ENCODE results near the gene PLEKHG4. TPM values are rescaled to one million over a fixed set of nuclear protein-coding genes. Genes with fewer than 3 reads are reported as not detected.

Gene PLEKHG4
- total and polyA plus RNA-seq, 9 donors = 5.1 to 38.6 (median 27.6) TPM

DNA sequence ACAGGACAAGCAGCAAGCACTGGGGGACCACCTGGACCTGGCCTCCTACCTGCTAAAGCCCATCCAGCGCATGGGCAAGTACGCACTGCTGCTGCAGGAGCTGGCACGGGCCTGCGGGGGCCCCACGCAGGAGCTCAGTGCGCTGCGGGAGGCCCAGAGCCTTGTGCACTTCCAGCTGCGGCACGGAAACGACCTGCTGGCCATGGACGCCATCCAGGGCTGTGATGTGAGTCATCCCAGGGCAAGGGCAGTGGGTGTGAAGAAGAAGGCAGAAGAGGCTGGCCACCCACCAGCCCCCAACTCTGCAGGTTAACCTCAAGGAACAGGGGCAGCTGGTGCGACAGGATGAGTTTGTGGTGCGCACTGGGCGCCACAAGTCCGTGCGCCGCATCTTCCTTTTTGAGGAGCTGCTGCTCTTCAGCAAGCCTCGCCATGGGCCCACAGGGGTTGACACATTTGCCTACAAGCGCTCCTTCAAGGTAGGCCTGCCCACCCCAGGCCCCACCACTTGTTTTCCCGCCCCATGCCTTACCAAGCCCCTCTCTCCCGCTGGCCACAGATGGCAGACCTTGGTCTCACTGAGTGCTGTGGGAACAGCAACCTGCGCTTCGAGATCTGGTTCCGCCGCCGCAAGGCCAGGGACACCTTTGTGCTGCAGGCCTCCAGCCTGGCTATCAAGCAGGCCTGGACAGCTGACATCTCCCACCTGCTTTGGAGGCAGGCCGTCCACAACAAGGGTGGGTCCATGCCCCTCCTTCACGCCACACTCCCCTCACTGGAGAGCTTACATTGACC, 7.3 kb downstream of the PLEKHG4 start:
- H3K9me3 ChIP-seq = no peaks in the 10 kb centered on the region
- WGBS, 3 donors = 72 to 74% (median 73%) methylated on average over 28 of the region's 28 CpGs
- no peak overlapping the region for H3K27ac ChIP-seq
- peak in 1 of 5 donors; percentile 50 for DNase-seq
- no peaks in the 10 kb centered on the region for H3K4me1 ChIP-seq (ENCODE audit: insufficient read depth)
- TF ChIP-seq POLR2A (IDR thresholded peaks at IDR 0.05) (no peak), EP300 (IDR thresholded peaks at IDR 0.05) (no peak), CTCF (IDR thresholded peaks at IDR 0.05) (no peak)
- intact Hi-C loops (cut with DNase I) = loop anchor here in 2 of 4 donors (10.0 kb wide), 2 partner anchors 108 to 178 kb away; partner anchors contain the start of gene TPPP3 (in 1 of the 2)
- H3K36me3 ChIP-seq = no peaks in the 10 kb centered on the region
- H3K4me3 ChIP-seq = no peak overlapping the region
- no peaks in the 10 kb centered on the region for H3K27me3 ChIP-seq

DNA sequence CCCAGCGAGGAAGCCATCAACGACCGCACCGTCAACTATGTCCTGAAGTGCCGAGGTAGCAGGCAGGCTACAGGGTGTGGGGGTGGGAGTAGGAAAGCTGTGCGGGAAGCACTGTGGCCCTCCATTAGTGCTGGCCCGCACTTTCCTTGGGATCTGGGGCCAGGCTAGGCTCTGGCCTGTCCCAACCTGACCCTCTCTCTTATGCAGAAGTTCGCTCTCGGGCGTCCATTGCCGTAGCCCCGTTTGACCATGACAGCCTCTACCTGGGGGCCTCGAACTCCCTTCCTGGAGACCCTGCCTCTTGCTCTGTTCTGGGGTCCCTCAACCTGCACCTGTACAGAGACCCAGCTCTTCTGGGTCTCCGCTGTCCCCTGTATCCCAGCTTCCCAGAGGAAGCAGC, 8.6 kb downstream of the PLEKHG4 start:
- no peaks in the 10 kb centered on the region for H3K27me3 ChIP-seq
- DNase-seq = no peak
- intact Hi-C loops (cut with DNase I) = loop anchor here in 2 of 4 donors (10.0 kb wide), 2 partner anchors 107 to 177 kb away; partner anchors contain the start of gene TPPP3 (in 1 of the 2)
- H3K9me3 ChIP-seq = no peaks in the 10 kb centered on the region
- H3K27ac ChIP-seq = no peak overlapping the region
- no peak overlapping the region for H3K4me3 ChIP-seq
- H3K4me1 ChIP-seq (ENCODE audit: insufficient read depth) = no peaks in the 10 kb centered on the region
- no peak for TF ChIP-seq EP300 (IDR thresholded peaks at IDR 0.05)
- WGBS, 3 donors = 93 to 98% (median 95%) methylated on average over 13 to 14 of the region's 14 CpGs
- no peaks in the 10 kb centered on the region for H3K36me3 ChIP-seq

GRCh38 chr16:67291461-67291860, 12.1 kb downstream of the PLEKHG4 start:
- H3K36me3 ChIP-seq = no peaks in the 10 kb centered on the region
- TF ChIP-seq CTCF (IDR thresholded peaks at IDR 0.05) = no peak
- no peak for TF ChIP-seq EP300 (IDR thresholded peaks at IDR 0.05)
- TF ChIP-seq POLR2A (IDR thresholded peaks at IDR 0.05) = no peak
- 77 to 86% (median 79%) methylated on average over 7 of the region's 7 CpGs for WGBS, 3 donors
- no peak overlapping the region for H3K27ac ChIP-seq
- no peaks in the 10 kb centered on the region for H3K9me3 ChIP-seq
- H3K4me3 ChIP-seq = no peak overlapping the region
- H3K4me1 ChIP-seq (ENCODE audit: insufficient read depth) = no peaks in the 10 kb centered on the region
- H3K27me3 ChIP-seq = no peaks in the 10 kb centered on the region
- intact Hi-C loops (cut with DNase I) = no loop called here
- no peak for DNase-seq

DNA sequence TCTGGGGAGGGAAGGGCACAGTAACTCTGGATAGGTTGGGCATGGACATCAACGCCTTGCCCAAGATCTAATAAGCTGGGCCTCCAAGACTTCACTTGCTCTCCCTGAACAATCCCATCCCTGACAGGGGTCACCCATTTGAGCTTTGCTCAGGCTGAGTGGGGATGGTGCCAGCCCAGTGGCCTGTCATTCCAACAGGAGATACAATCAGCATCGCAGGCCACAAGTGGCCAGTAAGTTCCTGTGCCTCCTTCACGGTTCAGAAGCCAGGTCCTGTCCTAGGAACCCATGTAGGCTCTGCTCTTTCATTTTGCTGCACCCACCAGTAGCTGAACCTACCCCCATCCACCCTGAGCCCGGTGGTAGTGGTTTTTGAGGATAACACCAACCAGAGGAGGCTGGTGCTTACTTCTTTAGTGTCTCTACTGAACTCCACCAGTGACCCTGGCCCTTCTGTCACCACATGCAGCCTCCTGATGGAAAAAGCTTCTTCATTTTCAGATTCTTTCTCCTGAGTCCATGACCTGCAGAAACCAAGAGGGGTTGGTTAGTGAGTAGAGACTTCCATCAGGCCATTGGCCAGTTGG, 14.9 kb downstream of the PLEKHG4 start:
- no peaks in the 10 kb centered on the region for H3K27me3 ChIP-seq
- H3K4me3 ChIP-seq = no peak overlapping the region
- H3K4me1 ChIP-seq (ENCODE audit: insufficient read depth) = no peaks in the 10 kb centered on the region
- no peaks in the 10 kb centered on the region for H3K36me3 ChIP-seq
- no peaks in the 10 kb centered on the region for H3K9me3 ChIP-seq
- no peak for DNase-seq
- WGBS, 3 donors = 92 to 97% (median 93%) methylated on average over 4 of the region's 4 CpGs
- intact Hi-C loops (cut with DNase I) = no loop called here
- TF ChIP-seq CTCF (IDR thresholded peaks at IDR 0.05) = no peak
- TF ChIP-seq EP300 (IDR thresholded peaks at IDR 0.05) = no peak
- TF ChIP-seq POLR2A (IDR thresholded peaks at IDR 0.05) = no peak
- H3K27ac ChIP-seq = no peak overlapping the region

GRCh38 chr16:67294938-67295361, 15.6 kb downstream of the PLEKHG4 start:
- 6 to 12% (median 10%) methylated on average over 7 of the region's 7 CpGs for WGBS, 3 donors

More at GRCh38 chr16:67294938-67295361, 15.6 kb downstream of the PLEKHG4 start:
- intact Hi-C loops (cut with DNase I) = no loop called here
- no peak overlapping the region for H3K27ac ChIP-seq
- H3K4me3 ChIP-seq = no peak overlapping the region
- DNase-seq = no peak
- H3K36me3 ChIP-seq = no peaks in the 10 kb centered on the region
- H3K9me3 ChIP-seq = no peaks in the 10 kb centered on the region
- no peaks in the 10 kb centered on the region for H3K4me1 ChIP-seq (ENCODE audit: insufficient read depth)
- H3K27me3 ChIP-seq = no peaks in the 10 kb centered on the region
- TF ChIP-seq EP300 (IDR thresholded peaks at IDR 0.05) (no peak), POLR2A (IDR thresholded peaks at IDR 0.05) (no peak), CTCF (IDR thresholded peaks at IDR 0.05) (no peak)

Data from ovary (tissue), 9 donors.